CD4-positive, CD25-positive, alpha-beta regulatory T cell (primary cell): ENCODE measurements around the gene AIG1. TPM values are rescaled to one million over a fixed set of nuclear protein-coding genes. Genes with fewer than 3 reads are reported as not detected.
"Not testable (repeated sequence)": the region's sequence is repeated elsewhere in the genome, so short reads cannot be mapped to it uniquely, and the experiment has no call there.

Experiments
- ATAC-seq, 2 donors: fragments of 150-1000 bp; cut with Tn5 transposase; one replicate each; pipeline ENCODE4 v1.10.0; 2021; ENCODE audit warnings: low read depth in 2 of 2, moderate number of reproducible peaks in 2 of 2, moderate library complexity in 1 of 2
- DNase-seq, 3 donors: peaks; one replicate each; pipeline versions ENCODE4 v3.0.0 to v3.0.0-alpha.2; 2012 to 2022; ENCODE audit warnings: mixed read lengths in 1 of 3
- H3K27ac ChIP-seq: one replicate; pipeline ENCODE4 v1.7.0; 2013; ENCODE audit warnings: mild to moderate bottlenecking, low read length; ENCODE audit not compliant: insufficient read depth, poor library complexity, severe bottlenecking
- H3K27me3 ChIP-seq: one replicate; pipeline ENCODE4 v1.7.0; 2013; ENCODE audit warnings: low read length; ENCODE audit not compliant: control insufficient read depth, insufficient read depth
- H3K36me3 ChIP-seq: one replicate; pipeline ENCODE4 v1.7.0; 2013; ENCODE audit warnings: mild to moderate bottlenecking, low read length, moderate library complexity; ENCODE audit not compliant: control insufficient read depth, insufficient read depth
- H3K4me1 ChIP-seq: 2 replicates; pipeline ENCODE4 v1.7.0; 2013; ENCODE audit warnings: mild to moderate bottlenecking, low read length; ENCODE audit not compliant: insufficient read depth, control insufficient read depth, poor library complexity, severe bottlenecking
- H3K4me3 ChIP-seq: one replicate; pipeline ENCODE4 v1.7.0; 2013; ENCODE audit warnings: low read depth, mild to moderate bottlenecking, low read length, moderate library complexity
- H3K9me3 ChIP-seq, 2 experiments: 1 replicate in 1 of 2; 2 replicates in 1 of 2; pipeline ENCODE4 v1.7.0; 2013; ENCODE audit warnings: low read length in 2 of 2, mild to moderate bottlenecking in 1 of 2, moderate library complexity in 1 of 2; ENCODE audit not compliant: control insufficient read depth in 2 of 2
- H3K27ac Mint-ChIP-seq, 3 donors: one replicate each; pipeline ENCODE4 v1.8.0; 2020 to 2022; ENCODE audit warnings: mild to moderate bottlenecking in 3 of 3, mixed read lengths in 3 of 3, moderate library complexity in 2 of 3
- H3K27me3 Mint-ChIP-seq: one replicate; pipeline ENCODE4 v1.8.0; 2022; ENCODE audit warnings: mild to moderate bottlenecking, mixed read lengths
- H3K36me3 Mint-ChIP-seq: one replicate; pipeline ENCODE4 v1.8.0; 2020; ENCODE audit warnings: mixed read lengths
- H3K4me1 Mint-ChIP-seq, 4 donors: one replicate each; pipeline ENCODE4 v1.8.0; 2020 to 2022; ENCODE audit warnings: mixed read lengths in 4 of 4, mild to moderate bottlenecking in 1 of 4
- H3K4me3 Mint-ChIP-seq, 4 donors: one replicate each; pipeline ENCODE4 v1.8.0; 2020 to 2022; ENCODE audit warnings: mild to moderate bottlenecking in 4 of 4, mixed read lengths in 4 of 4, moderate library complexity in 3 of 4
- H3K9me3 Mint-ChIP-seq, 7 donors: one replicate each; pipeline ENCODE4 v1.8.0; 2020 to 2022; ENCODE audit warnings: mixed read lengths in 7 of 7, mild to moderate bottlenecking in 3 of 7, moderate library complexity in 2 of 7
- polyA plus RNA-seq, 4 donors: library from polyadenylated mRNA; unstranded; fragments of 300-500 nt; fragmentation: Illumina TruSeq; gene quantifications; one replicate each; pipeline ENCODE4 v1.2.3, GENCODE V29; 2021
- total RNA-seq: library from RNA; stranded (reverse); gene quantifications from one replicate; pipeline ENCODE4 v1.2.3, GENCODE V29; 2022

Gene AIG1
- total and polyA plus RNA-seq, 5 donors from 2014 or later: 4.2 to 19.6 (median 13.9) TPM

- Mint-ChIP-seq H3K4me1 (no peaks in the 10 kb centered on the region), H3K4me3 (no peak overlapping the region), H3K36me3 (peaks cover 20% of the 10 kb centered on the region), H3K27me3 (no peaks in the 10 kb centered on the region), H3K27ac (no peak overlapping the region), H3K9me3 (peaks cover 0 to 3% (median 0%) of the 10 kb centered on the region in 7 donors)
- H3K27me3 ChIP-seq: no peaks in the 10 kb centered on the region
- H3K27ac ChIP-seq: no peak overlapping the region
- H3K4me3 ChIP-seq: no peak overlapping the region
- no peak for DNase-seq
- ATAC-seq: no peak
- H3K36me3 ChIP-seq: no peaks in the 10 kb centered on the region
- no peaks in the 10 kb centered on the region for H3K4me1 ChIP-seq
- H3K9me3 ChIP-seq: no peaks in the 10 kb centered on the region
These were observed 275.2 kb downstream of the AIG1 start for GRCh38 chr6:143335865-143336264.

DNA sequence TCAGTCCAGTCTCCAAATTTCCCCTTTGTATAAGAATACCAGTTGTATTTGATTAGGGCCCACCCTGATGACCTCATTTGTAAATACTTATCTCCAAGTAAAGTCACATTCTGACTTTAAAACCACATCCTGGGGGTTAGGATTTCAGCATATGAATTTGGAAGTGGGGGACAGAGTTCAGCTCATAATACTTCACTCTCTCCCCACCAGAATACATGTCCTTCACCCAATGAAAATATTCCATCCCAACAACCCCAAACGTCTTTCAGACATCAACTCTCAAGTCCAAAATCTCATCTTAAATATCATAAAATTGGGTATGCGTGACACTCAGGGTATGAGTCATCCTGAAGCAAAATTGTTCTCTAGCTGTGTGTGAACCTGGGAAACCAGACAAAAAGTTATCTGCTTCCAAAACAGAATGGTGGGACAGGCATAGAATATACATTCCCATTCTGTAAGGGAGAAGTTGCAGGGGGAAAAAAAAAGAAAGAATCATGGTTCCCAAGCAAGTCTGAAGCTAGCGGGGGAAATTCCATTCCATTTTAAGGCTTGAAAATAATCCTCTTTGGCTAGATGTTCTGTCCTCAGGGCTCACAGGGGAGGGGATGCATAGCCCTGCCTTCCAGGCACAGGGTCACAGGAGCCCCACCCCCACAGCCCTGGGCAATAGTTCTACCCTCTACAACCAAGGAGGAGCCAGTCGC lies 275.9 kb downstream of the AIG1 start:
- ATAC-seq: no peak
- peaks cover 0 to 3% (median 0%) of the 10 kb centered on the region in 7 donors for H3K9me3 Mint-ChIP-seq
- DNase-seq: peak in 1 of 3 donors; percentile 6

GRCh38 chr6:143337201-143337949 lies 276.7 kb downstream of the AIG1 start:
- DNase-seq: peak; percentile 14 to 39 (median 20)
- peaks cover 15% of the 10 kb centered on the region for H3K36me3 Mint-ChIP-seq

More for the DNA sequence above, 275.9 kb downstream of the AIG1 start:
- Histone ChIP-seq H3K36me3 (no peaks in the 10 kb centered on the region), H3K4me3 (no peak overlapping the region), H3K4me1 (no peaks in the 10 kb centered on the region), H3K27ac (no peak overlapping the region), H3K9me3 (no peaks in the 10 kb centered on the region), H3K27me3 (no peaks in the 10 kb centered on the region)
- Mint-ChIP-seq H3K27ac (no peak overlapping the region), H3K36me3 (peaks cover 15% of the 10 kb centered on the region), H3K4me1 (no peaks in the 10 kb centered on the region), H3K27me3 (no peaks in the 10 kb centered on the region), H3K4me3 (no peak overlapping the region)

DNA sequence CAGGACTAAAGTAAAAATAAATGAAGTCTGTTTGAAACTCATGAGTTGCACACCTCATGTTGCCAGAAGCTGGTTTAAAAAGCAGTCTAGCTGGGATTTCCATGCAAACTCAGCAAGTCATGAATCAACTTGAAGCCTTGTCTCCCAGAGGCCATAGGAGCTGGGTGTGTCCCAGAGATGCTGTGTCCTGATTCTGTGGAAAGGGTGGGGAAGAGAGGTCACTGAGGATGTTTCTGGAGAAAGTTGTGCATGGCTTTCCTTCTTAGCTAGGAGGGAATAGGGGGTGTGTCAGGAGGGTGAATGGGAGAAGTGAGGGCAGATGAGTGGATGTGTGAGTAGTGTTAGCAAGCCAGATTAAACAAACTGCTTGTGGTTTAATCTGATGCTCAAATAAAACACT lies 278.5 kb downstream of the AIG1 start:
- Mint-ChIP-seq H3K4me1 (no peaks in the 10 kb centered on the region), H3K36me3 (peaks cover 15% of the 10 kb centered on the region), H3K9me3 (peaks cover 0 to 3% (median 0%) of the 10 kb centered on the region in 7 donors), H3K27ac (no peak overlapping the region), H3K27me3 (no peaks in the 10 kb centered on the region), H3K4me3 (no peak overlapping the region)
- H3K27ac ChIP-seq: no peak overlapping the region
- no peak overlapping the region for H3K4me3 ChIP-seq
- no peaks in the 10 kb centered on the region for H3K4me1 ChIP-seq
- ATAC-seq (no peak), DNase-seq (no peak)
- no peaks in the 10 kb centered on the region for H3K36me3 ChIP-seq
- no peaks in the 10 kb centered on the region for H3K27me3 ChIP-seq
- H3K9me3 ChIP-seq: no peaks in the 10 kb centered on the region

More at GRCh38 chr6:143337201-143337949, 276.7 kb downstream of the AIG1 start:
- Histone ChIP-seq H3K4me3 (no peak overlapping the region), H3K4me1 (no peaks in the 10 kb centered on the region), H3K9me3 (no peaks in the 10 kb centered on the region), H3K27me3 (no peaks in the 10 kb centered on the region), H3K36me3 (no peaks in the 10 kb centered on the region), H3K27ac (no peak overlapping the region)
- ATAC-seq: peak in 1 of 2 donors; percentile 50
- Mint-ChIP-seq H3K27ac (no peak overlapping the region), H3K27me3 (no peaks in the 10 kb centered on the region), H3K9me3 (peaks cover 0 to 3% (median 0%) of the 10 kb centered on the region in 7 donors), H3K4me1 (no peaks in the 10 kb centered on the region), H3K4me3 (no peak overlapping the region)

- not testable (repeated sequence) for H3K36me3 Mint-ChIP-seq, H3K27ac Mint-ChIP-seq, H3K4me3 Mint-ChIP-seq, H3K4me3 ChIP-seq, H3K4me1 ChIP-seq, H3K36me3 ChIP-seq, H3K9me3 ChIP-seq, H3K27ac ChIP-seq, H3K27me3 ChIP-seq, H3K9me3 Mint-ChIP-seq, DNase-seq, H3K4me1 Mint-ChIP-seq, ATAC-seq
- H3K27me3 Mint-ChIP-seq: peaks cover 15% of the 10 kb centered on the region
These were observed 284.8 kb downstream of the AIG1 start for GRCh38 chr6:143345477-143345876.

DNA sequence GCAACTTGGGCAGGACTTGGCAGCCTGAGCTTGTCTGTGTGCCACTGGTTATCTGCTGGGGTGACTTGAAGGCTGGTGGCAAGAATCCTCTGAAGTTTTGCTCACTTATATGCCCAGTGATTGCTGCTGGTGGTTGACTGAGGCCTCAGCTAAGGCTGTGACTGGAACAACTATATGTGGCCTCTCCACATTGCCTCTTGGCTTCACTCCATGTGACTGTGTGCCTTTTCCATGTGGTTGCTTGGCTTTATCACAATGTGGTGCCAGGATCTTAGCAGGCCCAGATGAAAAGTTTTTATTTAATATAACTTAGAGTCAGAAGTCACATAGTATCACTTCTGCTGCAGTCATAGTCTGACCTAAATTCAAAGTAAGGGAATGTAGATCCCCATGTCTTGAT lies 285.3 kb downstream of the AIG1 start:
- no peaks in the 10 kb centered on the region for H3K36me3 Mint-ChIP-seq
- H3K4me1 Mint-ChIP-seq: no peaks in the 10 kb centered on the region
- Histone ChIP-seq H3K36me3 (no peaks in the 10 kb centered on the region), H3K27ac (no peak overlapping the region), H3K4me1 (no peaks in the 10 kb centered on the region), H3K27me3 (peaks cover 5% of the 10 kb centered on the region), H3K9me3 (no peaks in the 10 kb centered on the region), H3K4me3 (no peak overlapping the region)
- peaks cover 0 to 5% (median 0%) of the 10 kb centered on the region in 7 donors for H3K9me3 Mint-ChIP-seq
- ATAC-seq (no peak), DNase-seq (no peak)
- H3K27ac Mint-ChIP-seq: no peak overlapping the region
- H3K4me3 Mint-ChIP-seq: no peak overlapping the region
- peaks cover 15% of the 10 kb centered on the region for H3K27me3 Mint-ChIP-seq

DNA sequence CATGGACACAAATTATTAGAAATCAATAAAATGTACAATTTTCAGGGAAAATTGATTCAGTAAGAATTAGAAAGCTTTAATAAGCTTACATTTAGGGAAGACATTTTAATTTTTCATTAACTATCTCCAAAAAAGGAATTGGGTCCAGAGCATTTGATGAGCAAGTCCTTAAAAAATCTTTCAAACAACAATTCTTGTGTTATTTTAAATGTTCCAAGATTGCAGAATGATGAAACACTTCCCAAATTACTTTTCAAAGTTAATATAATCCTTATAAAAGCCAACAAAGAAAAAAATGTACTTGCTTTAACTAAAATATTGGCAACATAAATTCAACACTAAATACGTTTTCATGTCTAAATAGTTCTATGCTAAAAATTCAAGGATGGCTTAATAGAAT lies 287.8 kb downstream of the AIG1 start:
- H3K27ac ChIP-seq: no peak overlapping the region
- no peak overlapping the region for H3K4me3 ChIP-seq
- no peak overlapping the region for H3K27ac Mint-ChIP-seq
- peaks cover 9% of the 10 kb centered on the region for H3K36me3 Mint-ChIP-seq
- peaks cover 5% of the 10 kb centered on the region for H3K27me3 ChIP-seq
- no peaks in the 10 kb centered on the region for H3K9me3 ChIP-seq
- H3K4me3 Mint-ChIP-seq: no peak overlapping the region
- ATAC-seq: no peak
- peaks cover 22% of the 10 kb centered on the region for H3K27me3 Mint-ChIP-seq
- H3K36me3 ChIP-seq: no peaks in the 10 kb centered on the region
- no peaks in the 10 kb centered on the region for H3K4me1 ChIP-seq
- H3K4me1 Mint-ChIP-seq: no peaks in the 10 kb centered on the region
- DNase-seq: no peak
- peaks cover 0 to 10% (median 2%) of the 10 kb centered on the region in 7 donors for H3K9me3 Mint-ChIP-seq
